NCI-H2029 (cell line): ENCODE results near the gene NFKBIZ.

ENCODE experiments used
- DNase-seq: peaks from one replicate; lab custom pipeline; 2025; lab: John Stamatoyannopoulos, UW

The NFKBIZ gene

GRCh38 chr3:101827211-101828174 is 21.8 kb upstream of the NFKBIZ start:
- DNase-seq = peak; percentile 79

GRCh38 chr3:101828276-101828675 is 21.0 kb upstream of the NFKBIZ start:
- DNase-seq = no peak

- DNase-seq = no peak
Observed at GRCh38 chr3:101828691-101829436, 20.4 kb upstream of the NFKBIZ start.

GRCh38 chr3:101829437-101829830 is 19.9 kb upstream of the NFKBIZ start:
- DNase-seq = no peak

- DNase-seq = no peak
Observed at GRCh38 chr3:101829874-101830273, 19.4 kb upstream of the NFKBIZ start.

- no peak for DNase-seq
Observed at GRCh38 chr3:101833446-101833974, 15.8 kb upstream of the NFKBIZ start.

GRCh38 chr3:101835676-101836075 is 13.6 kb upstream of the NFKBIZ start:
- no peak for DNase-seq

GRCh38 chr3:101836160-101836559 is 13.2 kb upstream of the NFKBIZ start:
- DNase-seq = no peak

- DNase-seq = peak; percentile 59
Observed at GRCh38 chr3:101836652-101837598, 12.4 kb upstream of the NFKBIZ start.

GRCh38 chr3:101838691-101839090 is 10.6 kb upstream of the NFKBIZ start:
- no peak for DNase-seq

GRCh38 chr3:101840066-101840465 is 9.2 kb upstream of the NFKBIZ start:
- DNase-seq = no peak

- DNase-seq = no peak
Observed at GRCh38 chr3:101842245-101842934, 6.9 kb upstream of the NFKBIZ start.

- no peak for DNase-seq
Observed at GRCh38 chr3:101842935-101843330, 6.4 kb upstream of the NFKBIZ start.

GRCh38 chr3:101845425-101845824 is 3.9 kb upstream of the NFKBIZ start:
- no peak for DNase-seq

GRCh38 chr3:101846709-101847108 is 2.6 kb upstream of the NFKBIZ start:
- no peak for DNase-seq

GRCh38 chr3:101847328-101847727 is 2.0 kb upstream of the NFKBIZ start:
- no peak for DNase-seq

- DNase-seq = no peak
Observed at GRCh38 chr3:101848326-101848725, 988 bp upstream of the NFKBIZ start.

- DNase-seq = peak; percentile 14
Observed at GRCh38 chr3:101849714-101850245, 466 bp downstream of the NFKBIZ start.

GRCh38 chr3:101850246-101851051 is 1.1 kb downstream of the NFKBIZ start:
- DNase-seq = no peak
